ENCODE measurements around the gene ZSCAN25. TPM values are rescaled to one million over a fixed set of nuclear protein-coding genes. Genes with fewer than 3 reads are reported as not detected.

ZSCAN25 gene
- total RNA-seq, 1 donor from 2014 or later, result 26.6 TPM

- peaks cover 31% of the 10 kb centered on the region for H3K36me3 Mint-ChIP-seq
Observed at GRCh38 chr7:99666013-99666395, 49.3 kb downstream of the ZSCAN25 start.

GRCh38 chr7:99667179-99667578, 50.4 kb downstream of the ZSCAN25 start:
- no peaks in the 10 kb centered on the region for H3K4me1 Mint-ChIP-seq
- H3K27me3 Mint-ChIP-seq (ENCODE audit: low read depth), result no peaks in the 10 kb centered on the region
- no peak for TF ChIP-seq CTCF (IDR thresholded peaks at IDR 0.05; ENCODE audit: unreplicated experiment)

More at GRCh38 chr7:99666013-99666395, 49.3 kb downstream of the ZSCAN25 start:
- no peak for DNase-seq (ENCODE audit: low spot score in 2 of 2, unreplicated experiment in 2 of 2)
- H3K4me3 Mint-ChIP-seq, result no peak overlapping the region
- peaks cover 13% of the 10 kb centered on the region for H3K9me3 Mint-ChIP-seq
- H3K27ac Mint-ChIP-seq, result no peak overlapping the region
- TF ChIP-seq CTCF (IDR thresholded peaks at IDR 0.05; ENCODE audit: unreplicated experiment), result no peak
- H3K27me3 Mint-ChIP-seq (ENCODE audit: low read depth), result no peaks in the 10 kb centered on the region
- no peaks in the 10 kb centered on the region for H3K4me1 Mint-ChIP-seq

GRCh38 chr7:99668541-99668940, 51.8 kb downstream of the ZSCAN25 start:
- no peak for DNase-seq (ENCODE audit: low spot score in 2 of 2, unreplicated experiment in 2 of 2)
- no peaks in the 10 kb centered on the region for H3K27me3 Mint-ChIP-seq (ENCODE audit: low read depth)
- H3K36me3 Mint-ChIP-seq, result peaks cover 26% of the 10 kb centered on the region
- no peak for TF ChIP-seq CTCF (IDR thresholded peaks at IDR 0.05; ENCODE audit: unreplicated experiment)
- peaks cover 13% of the 10 kb centered on the region for H3K9me3 Mint-ChIP-seq
- no peak overlapping the region for H3K27ac Mint-ChIP-seq
- H3K4me1 Mint-ChIP-seq, result no peaks in the 10 kb centered on the region
- H3K4me3 Mint-ChIP-seq, result no peak overlapping the region

More at GRCh38 chr7:99667179-99667578, 50.4 kb downstream of the ZSCAN25 start:
- H3K4me3 Mint-ChIP-seq, result no peak overlapping the region
- peaks cover 29% of the 10 kb centered on the region for H3K36me3 Mint-ChIP-seq
- no peak for DNase-seq (ENCODE audit: low spot score in 2 of 2, unreplicated experiment in 2 of 2)
- H3K9me3 Mint-ChIP-seq, result peaks cover 13% of the 10 kb centered on the region
- H3K27ac Mint-ChIP-seq, result no peak overlapping the region

- H3K4me1 Mint-ChIP-seq, result peaks cover 2% of the 10 kb centered on the region
- peaks cover 6% of the 10 kb centered on the region for H3K9me3 Mint-ChIP-seq
- H3K36me3 Mint-ChIP-seq, result peaks cover 16% of the 10 kb centered on the region
- H3K4me3 Mint-ChIP-seq, result no peak overlapping the region
- no peak overlapping the region for H3K27ac Mint-ChIP-seq
- DNase-seq (ENCODE audit: low spot score in 2 of 2, unreplicated experiment in 2 of 2), result no peak
- no peaks in the 10 kb centered on the region for H3K27me3 Mint-ChIP-seq (ENCODE audit: low read depth)
- no peak for TF ChIP-seq CTCF (IDR thresholded peaks at IDR 0.05; ENCODE audit: unreplicated experiment)
Observed at GRCh38 chr7:99669782-99670181, 53.0 kb downstream of the ZSCAN25 start.

- no peaks in the 10 kb centered on the region for H3K27me3 Mint-ChIP-seq (ENCODE audit: low read depth)
- H3K27ac Mint-ChIP-seq, result no peak overlapping the region
- DNase-seq (ENCODE audit: low spot score in 2 of 2, unreplicated experiment in 2 of 2), result no peak
- no peaks in the 10 kb centered on the region for H3K9me3 Mint-ChIP-seq
- peaks cover 2% of the 10 kb centered on the region for H3K36me3 Mint-ChIP-seq
- H3K4me1 Mint-ChIP-seq, result peaks cover 6% of the 10 kb centered on the region
- no peak for TF ChIP-seq CTCF (IDR thresholded peaks at IDR 0.05; ENCODE audit: unreplicated experiment)
- no peak overlapping the region for H3K4me3 Mint-ChIP-seq
Observed at GRCh38 chr7:99672573-99672972, 55.8 kb downstream of the ZSCAN25 start.

Data from mesothelial cell of epicardium (in vitro differentiated cells).